Neural cell (in vitro differentiated cells): ENCODE results near the gene HERPUD1. TPM values are rescaled to one million over a fixed set of nuclear protein-coding genes. Genes with fewer than 3 reads are reported as not detected.

ENCODE experiments used
- H2AFZ ChIP-seq: fragments of 200-600, 300-800 bp; sonication (generic), shearing (Covaris generic); 2 replicates; pipeline ENCODE4 v1.6.0; 2014; ENCODE audit warnings: low read depth, mild to moderate bottlenecking, antibody characterized with exemption, low read length, moderate library complexity
- H3F3A ChIP-seq: fragments of 200-600 bp; shearing (Covaris generic); 2 replicates; pipeline ENCODE4 v1.6.1; 2016; ENCODE audit warnings: mild to moderate bottlenecking, moderate library complexity, mixed read lengths, antibody characterized with exemption, low read length; ENCODE audit not compliant: insufficient read depth, poor library complexity, severe bottlenecking
- H3K27ac ChIP-seq: fragments of 200-600, 300-800 bp; sonication (generic), shearing (Covaris generic); 2 replicates; pipeline ENCODE4 v1.5.1; 2014; ENCODE audit warnings: mild to moderate bottlenecking, low read length, moderate library complexity
- H3K27me3 ChIP-seq: fragments of 300-800, 200-600 bp; sonication (generic), shearing (Covaris generic); 2 replicates; pipeline ENCODE4 v1.6.0; 2014; ENCODE audit warnings: mild to moderate bottlenecking, low read depth, low read length, moderate library complexity; ENCODE audit not compliant: insufficient read depth
- H3K36me3 ChIP-seq: fragments of 300-800, 200-600 bp; sonication (generic), shearing (Covaris generic); 2 replicates; pipeline ENCODE4 v1.5.1; 2014; ENCODE audit warnings: mild to moderate bottlenecking, antibody characterized with exemption, low read length, moderate library complexity; ENCODE audit not compliant: insufficient read depth
- H3K4me2 ChIP-seq: fragments of 300-800, 200-600 bp; sonication (generic), shearing (Covaris generic); 2 replicates; pipeline ENCODE4 v1.6.0; 2014; ENCODE audit warnings: mild to moderate bottlenecking, low read length
- H3K4me3 ChIP-seq: fragments of 300-800, 200-600 bp; sonication (generic), shearing (Covaris generic); 2 replicates; pipeline ENCODE4 v1.5.1; 2014; ENCODE audit warnings: mild to moderate bottlenecking, low read length, moderate library complexity
- H3K79me2 ChIP-seq: fragments of 200-600 bp; shearing (Covaris generic); replicated peaks from 2 replicates; pipeline ENCODE4 v1.6.0; 2014; ENCODE audit warnings: mild to moderate bottlenecking, low read length, moderate library complexity; ENCODE audit not compliant: insufficient read depth
- H3K9ac ChIP-seq: fragments of 300-800, 200-600 bp; sonication (generic), shearing (Covaris generic); 2 replicates; pipeline ENCODE4 v1.6.1; 2016; ENCODE audit warnings: mild to moderate bottlenecking, low read length, mixed read lengths
- H3K9me2 ChIP-seq: fragments of 200-600 bp; shearing (Covaris generic); 2 replicates; pipeline ENCODE4 v1.6.1; 2016; ENCODE audit warnings: mild to moderate bottlenecking, low read length, mixed read lengths; ENCODE audit not compliant: insufficient read depth
- H3K9me3 ChIP-seq: fragments of 200-600, 300-800 bp; sonication (generic), shearing (Covaris generic); 2 replicates; pipeline ENCODE4 v1.6.1; 2016; ENCODE audit warnings: mild to moderate bottlenecking, mixed run types, low read length, moderate library complexity, mixed read lengths
- H4K20me1 ChIP-seq: fragments of 200-600 bp; shearing (Covaris generic); 2 replicates; pipeline ENCODE4 v1.6.1; 2016; ENCODE audit warnings: mild to moderate bottlenecking, mixed run types; ENCODE audit not compliant: insufficient read depth
- CTCF ChIP-seq: fragments of 450-650 bp; IDR thresholded peaks from 2 replicates; pipeline ENCODE4 v1.5.1; 2014; ENCODE audit warnings: antibody characterized with exemption, mild to moderate bottlenecking, moderate library complexity; ENCODE audit not compliant: poor library complexity, severe bottlenecking
- EP300 ChIP-seq: fragments of 450-650 bp; conservative IDR thresholded peaks from 2 replicates; pipeline ENCODE4 v1.6.1; 2014; ENCODE audit warnings: antibody characterized with exemption, mild to moderate bottlenecking, moderate library complexity; ENCODE audit not compliant: poor library complexity, severe bottlenecking
- EZH2 ChIP-seq: fragments of 200-600, 300-800 bp; shearing (Covaris generic), sonication (generic); IDR thresholded peaks from 2 replicates; pipeline ENCODE4 v1.6.1; 2014; ENCODE audit warnings: antibody characterized with exemption, low read length, borderline replicate concordance, mild to moderate bottlenecking; ENCODE audit not compliant: insufficient read depth, poor library complexity, severe bottlenecking
- MXI1 ChIP-seq: fragments of 450-650 bp; conservative IDR thresholded peaks from 2 replicates; pipeline ENCODE4 v1.6.1; 2014; ENCODE audit warnings: antibody characterized with exemption, mild to moderate bottlenecking; ENCODE audit not compliant: poor library complexity, severe bottlenecking
- POLR2AphosphoS5 ChIP-seq: IDR thresholded peaks from 2 replicates; pipeline ENCODE4 v1.6.1; 2012
- RAD21 ChIP-seq: fragments of 450-650 bp; conservative IDR thresholded peaks from 2 replicates; pipeline ENCODE4 v1.6.1; 2014; ENCODE audit warnings: antibody characterized with exemption, mild to moderate bottlenecking, moderate library complexity
- REST ChIP-seq: IDR thresholded peaks from 2 replicates; pipeline ENCODE4 v1.6.1; 2012; ENCODE audit warnings: borderline replicate concordance
- SMC3 ChIP-seq: fragments of 450-650 bp; conservative IDR thresholded peaks from 2 replicates; pipeline ENCODE4 v1.6.1; 2014; ENCODE audit warnings: antibody characterized with exemption, mild to moderate bottlenecking, moderate library complexity; ENCODE audit not compliant: poor library complexity
- TAF1 ChIP-seq: IDR thresholded peaks from 2 replicates; pipeline ENCODE4 v1.6.1; 2012; ENCODE audit warnings: low read depth
- polyA plus RNA-seq: library from polyadenylated mRNA; depleted of rRNA; stranded (reverse); fragments of >200 nt; gene quantifications from 2 replicates; pipeline ENCODE4 v1.2.3, GENCODE V29; 2014

HERPUD1 gene
- polyA plus RNA-seq, 1 donor from 2014 or later = 76.0 TPM

GRCh38 chr16:56948234-56948633 lies 16.3 kb downstream of the HERPUD1 start:
- Histone ChIP-seq H3K9me2 (no peaks in the 10 kb centered on the region), H3K79me2 (no peaks in the 10 kb centered on the region), H3K4me3 (no peak overlapping the region), H2AFZ (no peak overlapping the region), H3F3A (no peaks in the 10 kb centered on the region), H4K20me1 (no peaks in the 10 kb centered on the region), H3K4me2 (no peak overlapping the region), H3K27ac (no peak overlapping the region), H3K9ac (no peak overlapping the region), H3K27me3 (no peaks in the 10 kb centered on the region), H3K36me3 (no peaks in the 10 kb centered on the region), H3K9me3 (no peaks in the 10 kb centered on the region)
- no peak for TF ChIP-seq EZH2
- TF ChIP-seq CTCF = no peak
- TF ChIP-seq RAD21 = no peak
- TF ChIP-seq MXI1 = no peak
- TF ChIP-seq SMC3 = no peak
- no peak for TF ChIP-seq TAF1
- no peak for TF ChIP-seq EP300
- no peak for TF ChIP-seq REST
- no peak for TF ChIP-seq POLR2AphosphoS5

- H3K4me3 ChIP-seq = no peak overlapping the region
- H3K27me3 ChIP-seq = no peaks in the 10 kb centered on the region
- TF ChIP-seq EZH2 = no peak
- TF ChIP-seq POLR2AphosphoS5 = no peak
- no peak for TF ChIP-seq TAF1
- TF ChIP-seq EP300 = no peak
- no peak for TF ChIP-seq MXI1
- no peak for TF ChIP-seq RAD21
- no peaks in the 10 kb centered on the region for H3K79me2 ChIP-seq
- no peaks in the 10 kb centered on the region for H3K9me3 ChIP-seq
- no peak overlapping the region for H2AFZ ChIP-seq
- H3F3A ChIP-seq = no peaks in the 10 kb centered on the region
- no peaks in the 10 kb centered on the region for H4K20me1 ChIP-seq
- no peaks in the 10 kb centered on the region for H3K9me2 ChIP-seq
- no peak overlapping the region for H3K27ac ChIP-seq
- H3K4me2 ChIP-seq = no peak overlapping the region
- no peaks in the 10 kb centered on the region for H3K36me3 ChIP-seq
- no peak overlapping the region for H3K9ac ChIP-seq
These were observed 18.1 kb downstream of the HERPUD1 start for GRCh38 chr16:56950051-56950450.
